LNCaP clone FGC (cell line): ENCODE results near the gene TAB2.
"Not testable (repeated sequence)": the region's sequence is repeated elsewhere in the genome, so short reads cannot be mapped to it uniquely, and the experiment has no call there.

ENCODE experiments used
- DNase-seq: peaks from one replicate; pipeline ENCODE4 v3.0.0-alpha.2; 2011; ENCODE audit warnings: low read depth
- H3K4me3 ChIP-seq: 2 replicates; pipeline ENCODE4 v1.5.1; 2011; ENCODE audit warnings: mild to moderate bottlenecking, low read depth, low read length, control low read depth
- CTCF ChIP-seq: IDR thresholded peaks from 2 replicates; pipeline ENCODE4 v1.5.1; 2012; ENCODE audit warnings: mild to moderate bottlenecking; ENCODE audit not compliant: control insufficient read depth, insufficient read depth; ENCODE audit errors: extremely low read depth

The TAB2 gene

GRCh38 chr6:149347067-149347466 is 29.6 kb downstream of the TAB2 start:
- no peak for DNase-seq
- no peak for TF ChIP-seq CTCF
- H3K4me3 ChIP-seq: no peak overlapping the region

- H3K4me3 ChIP-seq, DNase-seq: not testable (repeated sequence)
Measured at GRCh38 chr6:149349279-149349678, 31.8 kb downstream of the TAB2 start.

- no peak for DNase-seq
- no peak for TF ChIP-seq CTCF
Measured at GRCh38 chr6:149354009-149354408, 36.5 kb downstream of the TAB2 start.

GRCh38 chr6:149356081-149356750 is 38.7 kb downstream of the TAB2 start:
- TF ChIP-seq CTCF: no peak
- H3K4me3 ChIP-seq: no peak overlapping the region

More at GRCh38 chr6:149354009-149354408, 36.5 kb downstream of the TAB2 start:
- no peak overlapping the region for H3K4me3 ChIP-seq

GRCh38 chr6:149357726-149358538 is 40.4 kb downstream of the TAB2 start:
- H3K4me3 ChIP-seq: no peak overlapping the region
- no peak for TF ChIP-seq CTCF
- no peak for DNase-seq

More at GRCh38 chr6:149356081-149356750, 38.7 kb downstream of the TAB2 start:
- no peak for DNase-seq

- TF ChIP-seq CTCF: no peak
- no peak overlapping the region for H3K4me3 ChIP-seq
- DNase-seq: no peak
Measured at GRCh38 chr6:149359440-149359839, 41.9 kb downstream of the TAB2 start.

GRCh38 chr6:149360536-149360935 is 43.0 kb downstream of the TAB2 start:
- DNase-seq: no peak
- no peak for TF ChIP-seq CTCF

More at GRCh38 chr6:149360536-149360935, 43.0 kb downstream of the TAB2 start:
- H3K4me3 ChIP-seq: no peak overlapping the region
